OCI-LY1 (cell line): ENCODE results near the gene SHISA5.
"Not testable (repeated sequence)": the region's sequence is repeated elsewhere in the genome, so short reads cannot be mapped to it uniquely, and the experiment has no call there.

Experiments used
- EZH2 ChIP-seq: fragments of 200-600 bp; sonication (generic), shearing (Covaris generic); IDR thresholded peaks from 2 replicates; pipeline ENCODE4 v1.8.0; 2017; ENCODE audit warnings: borderline replicate concordance, mixed run types, mild to moderate bottlenecking, antibody characterized with exemption, low read length, moderate library complexity, mixed read lengths
- TF ChIP-seq, protein P1 (sequence below): fragments of 200-600 bp; sonication (generic), shearing (Covaris generic); IDR thresholded peaks from 2 replicates; pipeline ENCODE4 v1.5.1; 2017; ENCODE audit warnings: mild to moderate bottlenecking, antibody characterized with exemption, low read length, moderate library complexity, mixed read lengths

DNA sequence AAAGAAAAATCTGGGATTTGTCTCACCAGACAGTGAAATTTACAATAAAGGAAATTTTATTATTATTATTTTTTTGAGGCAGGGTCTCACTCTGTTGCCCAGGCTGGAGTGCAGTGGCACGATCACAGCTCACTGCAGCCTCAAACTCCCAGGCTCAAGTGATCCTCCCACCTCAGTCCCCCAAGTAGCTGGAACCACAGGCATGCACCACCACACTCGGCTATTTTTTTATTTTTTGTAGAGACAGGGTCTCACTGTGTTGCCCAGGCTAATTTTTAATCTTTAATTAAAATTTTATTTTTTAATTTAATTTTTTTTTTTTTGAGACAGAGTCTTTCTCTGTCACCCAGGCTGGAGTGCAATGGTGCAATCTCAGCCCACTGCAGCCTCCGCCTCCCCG lies 29.9 kb downstream of the SHISA5 start:
- TF ChIP-seq, protein P1, sequence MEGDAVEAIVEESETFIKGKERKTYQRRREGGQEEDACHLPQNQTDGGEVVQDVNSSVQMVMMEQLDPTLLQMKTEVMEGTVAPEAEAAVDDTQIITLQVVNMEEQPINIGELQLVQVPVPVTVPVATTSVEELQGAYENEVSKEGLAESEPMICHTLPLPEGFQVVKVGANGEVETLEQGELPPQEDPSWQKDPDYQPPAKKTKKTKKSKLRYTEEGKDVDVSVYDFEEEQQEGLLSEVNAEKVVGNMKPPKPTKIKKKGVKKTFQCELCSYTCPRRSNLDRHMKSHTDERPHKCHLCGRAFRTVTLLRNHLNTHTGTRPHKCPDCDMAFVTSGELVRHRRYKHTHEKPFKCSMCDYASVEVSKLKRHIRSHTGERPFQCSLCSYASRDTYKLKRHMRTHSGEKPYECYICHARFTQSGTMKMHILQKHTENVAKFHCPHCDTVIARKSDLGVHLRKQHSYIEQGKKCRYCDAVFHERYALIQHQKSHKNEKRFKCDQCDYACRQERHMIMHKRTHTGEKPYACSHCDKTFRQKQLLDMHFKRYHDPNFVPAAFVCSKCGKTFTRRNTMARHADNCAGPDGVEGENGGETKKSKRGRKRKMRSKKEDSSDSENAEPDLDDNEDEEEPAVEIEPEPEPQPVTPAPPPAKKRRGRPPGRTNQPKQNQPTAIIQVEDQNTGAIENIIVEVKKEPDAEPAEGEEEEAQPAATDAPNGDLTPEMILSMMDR = not testable (repeated sequence)
- TF ChIP-seq EZH2 = not testable (repeated sequence)
